Transverse colon (tissue), 4 donors: ENCODE results near the gene SYPL1.

Source experiments
- CTCF ChIP-seq, 5 experiments: fragments of 200-600 bp in 3 of 5; fragments of 450-650 bp in 2 of 5; sonication (generic) in 3 of 5; IDR thresholded peaks; 1 replicate in 2 of 5; 2 replicates in 3 of 5; pipeline ENCODE4 v1.5.1; 2016 to 2017; ENCODE audit warnings: antibody characterized with exemption in 5 of 5, inconsistent platforms in 3 of 5, mild to moderate bottlenecking in 2 of 5, moderate library complexity in 1 of 5
- POLR2AphosphoS5 ChIP-seq, 3 donors: sonication (generic); formaldehyde crosslinking; IDR thresholded peaks; one replicate each; pipeline ENCODE4 v1.6.1; 2016; ENCODE audit warnings: antibody characterized with exemption in 3 of 3

- TF ChIP-seq POLR2AphosphoS5 (IDR thresholded peaks at IDR 0.05): no peak
- TF ChIP-seq CTCF (IDR thresholded peaks at IDR 0.05): no peak
These were observed 4.1 kb upstream of the SYPL1 start for GRCh38 chr7:106116161-106116704.
